Activated CD4-positive, alpha-beta T cell treated with anti-CD3 and anti-CD28 coated beads for 36 hours (primary cell): Measurements from ENCODE around the gene GPSM3. TPM values are rescaled to one million over a fixed set of nuclear protein-coding genes. Genes with fewer than 3 reads are reported as not detected.

ENCODE experiments used
- ATAC-seq: fragments of 200-7000 bp; cut with Tn5 transposase; one replicate; pipeline ENCODE4 v1.10.0; 2021; ENCODE audit warnings: mild to moderate bottlenecking, moderate library complexity
- CTCF ChIA-PET: fragments of 350-600 bp; sonication (Branson Sonifier 250); formaldehyde crosslinking; loops from one replicate; lab custom pipeline; 2021; ENCODE audit warnings: antibody characterized with exemption; lab: Charles Lee
- POLR2A ChIA-PET: fragments of 350-600 bp; sonication (Branson Sonifier 250); formaldehyde crosslinking; loops from one replicate; lab custom pipeline; 2021; ENCODE audit warnings: antibody characterized with exemption, inconsistent platforms; lab: Charles Lee
- DNase-seq: peaks from one replicate; pipeline ENCODE4 v3.0.0-alpha.2; 2020
- H3K27ac Mint-ChIP-seq: one replicate; pipeline ENCODE4 v1.8.0; 2021; ENCODE audit warnings: mixed read lengths
- H3K27me3 Mint-ChIP-seq: one replicate; pipeline ENCODE4 v1.8.0; 2021; ENCODE audit warnings: mixed read lengths
- H3K36me3 Mint-ChIP-seq: one replicate; pipeline ENCODE4 v1.8.0; 2021; ENCODE audit warnings: low read depth, mixed read lengths
- H3K4me1 Mint-ChIP-seq: one replicate; pipeline ENCODE4 v1.8.0; 2021; ENCODE audit warnings: mixed read lengths
- H3K4me3 Mint-ChIP-seq: one replicate; pipeline ENCODE4 v1.8.0; 2021; ENCODE audit warnings: mild to moderate bottlenecking, moderate library complexity, mixed read lengths
- H3K9me3 Mint-ChIP-seq: one replicate; pipeline ENCODE4 v1.8.0; 2021; ENCODE audit warnings: low read depth, mixed read lengths
- intact Hi-C, 2 experiments: fragments of 100-400 bp; cut with DNase I in 1 of 2; cut with micrococcal nuclease in 1 of 2; formaldehyde crosslinking; loops; one replicate each; pipeline versions ENCODE4 v1.14.2 to v1.15.1; 2022 to 2024; cut with DNase I, micrococcal nuclease
- total RNA-seq, 2 experiments: library from RNA; stranded (reverse); gene quantifications; one replicate each; pipeline ENCODE4 v1.2.3, GENCODE V29; 2021

The GPSM3 gene
- total RNA-seq, 2 experiments from 2014 or later, result 82.6 to 94.8 TPM

DNA sequence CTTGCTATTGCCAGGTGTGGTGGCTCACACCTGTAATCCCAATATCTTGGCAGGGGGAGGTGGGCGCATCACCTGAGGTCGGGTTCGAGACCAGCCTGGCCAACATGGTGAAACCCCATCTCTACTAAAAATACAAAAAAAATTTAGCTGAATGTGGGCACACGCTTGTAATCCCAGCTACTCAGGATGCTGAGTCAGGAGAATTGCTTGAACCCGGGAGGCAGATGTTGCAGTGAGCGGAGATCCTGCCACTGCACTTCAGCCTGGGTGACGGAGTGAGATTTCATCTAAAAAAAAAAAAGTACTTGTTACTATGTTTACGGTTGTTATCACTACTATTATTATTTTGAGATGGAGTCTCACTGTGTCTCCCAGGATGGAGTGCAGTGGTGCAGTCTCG lies 35.6 kb downstream of the GPSM3 start:
- intact Hi-C loops, result loop anchor here in 1 of 2 experiments (10.0 kb wide), 1 partner anchor 112 kb away; no protein-coding TSS in a partner anchor
- no peak overlapping the region for H3K27ac Mint-ChIP-seq
- DNase-seq (no peak), ATAC-seq (no peak)
- H3K36me3 Mint-ChIP-seq, result peaks cover 19% of the 10 kb centered on the region
- H3K4me3 Mint-ChIP-seq, result no peak overlapping the region
- H3K27me3 Mint-ChIP-seq, result no peaks in the 10 kb centered on the region
- CTCF ChIA-PET, result no interaction called here
- no peaks in the 10 kb centered on the region for H3K9me3 Mint-ChIP-seq
- H3K4me1 Mint-ChIP-seq, result peaks cover 27% of the 10 kb centered on the region
- POLR2A ChIA-PET, result interaction anchor here (0.7 kb wide), 1 partner anchor 446 kb away, joined by 3 read pairs; no protein-coding TSS in a partner anchor

DNA sequence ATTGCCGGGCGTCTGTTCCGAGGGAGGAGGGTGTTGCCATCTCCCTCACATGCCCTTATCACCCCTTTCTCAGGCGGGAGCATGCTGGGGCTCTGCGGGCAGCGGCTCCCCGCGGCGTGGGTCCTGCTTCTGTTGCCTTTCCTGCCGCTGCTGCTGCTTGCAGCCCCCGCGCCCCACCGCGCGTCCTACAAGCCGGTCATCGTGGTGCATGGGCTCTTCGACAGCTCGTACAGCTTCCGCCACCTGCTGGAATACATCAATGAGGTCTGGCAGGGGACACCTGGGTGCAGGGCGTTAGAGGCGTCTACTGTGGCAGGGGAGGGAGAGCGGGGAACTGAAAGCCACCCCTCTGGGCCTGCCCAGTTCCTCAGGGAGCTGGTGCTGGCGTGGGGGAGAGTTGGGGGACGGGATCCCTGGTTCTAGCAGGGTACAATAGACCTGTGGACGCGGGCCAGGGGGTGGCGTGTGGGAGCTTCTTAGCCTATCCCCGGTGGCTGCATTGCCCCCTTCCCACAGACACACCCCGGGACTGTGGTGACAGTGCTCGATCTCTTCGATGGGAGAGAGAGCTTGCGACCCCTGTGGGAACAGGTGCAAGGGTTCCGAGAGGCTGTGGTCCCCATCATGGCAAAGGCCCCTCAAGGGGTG lies 37.8 kb downstream of the GPSM3 start:
- ChIA-PET CTCF (interaction anchor here (0.5 to 1.1 kb wide), 4 partner anchors 36 to 44 kb away, joined by 3 to 6 read pairs (median 3); no protein-coding TSS in a partner anchor), POLR2A (no interaction called here)
- ATAC-seq, result peak; percentile 75
- peak overlapping the region; percentile 92 for H3K27ac Mint-ChIP-seq
- peaks cover 41% of the 10 kb centered on the region for H3K4me1 Mint-ChIP-seq
- H3K4me3 Mint-ChIP-seq, result peak overlapping the region; percentile 91
- peaks cover 19% of the 10 kb centered on the region for H3K36me3 Mint-ChIP-seq
- DNase-seq, result peak; percentile 80
- H3K27me3 Mint-ChIP-seq, result peaks cover 11% of the 10 kb centered on the region
- no peaks in the 10 kb centered on the region for H3K9me3 Mint-ChIP-seq
- intact Hi-C loops, result loop anchor here (1.0 to 10.0 kb wide), 9 partner anchors 22 to 195 kb away; partner anchors contain the start of genes FKBPL (in 2 of the 2), AGPAT1 (in 1 of the 2) and SKIC2 (in 1 of the 2)

DNA sequence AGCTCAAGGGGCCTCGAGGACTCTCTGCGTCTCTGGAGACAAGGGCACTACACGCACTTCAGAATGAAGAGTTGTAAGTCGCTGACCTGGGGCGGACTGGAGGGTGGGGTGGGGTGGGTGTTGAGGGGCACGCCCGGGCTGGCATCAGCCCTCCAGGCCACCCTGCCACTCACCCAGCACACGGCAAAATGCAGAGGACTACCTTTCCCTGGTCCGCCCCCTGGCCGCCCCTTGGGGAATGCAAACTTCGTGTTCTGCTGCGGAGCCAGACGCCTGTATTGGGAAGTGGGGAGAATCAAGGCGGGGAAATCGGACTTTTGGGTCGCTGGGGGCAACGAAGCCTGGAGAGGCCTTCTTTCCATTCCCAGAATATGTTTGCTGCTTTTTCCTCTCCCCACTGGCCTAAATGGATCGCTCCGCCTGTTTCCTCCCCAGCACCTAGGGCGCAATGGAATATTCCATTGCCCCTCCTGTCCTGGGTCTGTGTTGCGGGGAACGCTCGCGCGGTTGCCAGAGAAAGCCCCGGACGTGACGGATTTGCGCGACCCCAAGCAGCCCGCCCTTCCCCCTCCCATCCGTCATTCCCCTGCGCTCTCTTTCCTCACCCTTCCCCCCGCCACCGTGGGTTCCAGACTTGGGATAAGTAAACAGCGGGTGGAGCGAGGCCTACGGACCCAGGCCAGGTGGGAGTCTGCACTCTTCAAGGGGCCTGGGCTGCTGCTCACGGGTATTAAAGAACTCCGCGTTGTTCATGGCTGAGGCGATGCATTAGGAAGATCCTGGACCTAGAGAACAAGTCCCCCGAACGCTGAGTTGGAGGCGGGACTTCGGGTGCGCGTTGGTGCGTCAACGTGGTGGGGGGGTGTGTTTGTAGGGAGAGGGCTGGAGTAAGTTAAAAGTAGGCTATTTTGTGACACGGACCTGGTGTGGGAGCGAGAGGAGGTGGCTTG lies 38.6 kb downstream of the GPSM3 start, which contains the start of gene PPT2:
PPT2 (plus strand) TSS at position 578 of the 950 bp plus-strand sequence. CDS start 454 bp downstream, outside the sequence.
- Mint-ChIP-seq H3K4me3 (peak within 1 kb of the TSS; percentile 91), H3K4me1 (peaks cover 45% of the 10 kb centered on the region), H3K9me3 (no peaks in the 10 kb centered on the region), H3K27me3 (peaks cover 11% of the 10 kb centered on the region), H3K36me3 (peaks cover 19% of the 10 kb centered on the region), H3K27ac (peak within 1 kb of the TSS; percentile 92)
- ChIA-PET CTCF (interaction anchor here (0.6 to 1.2 kb wide), 4 partner anchors 25 to 40 kb away, joined by 3 to 6 read pairs (median 3); no protein-coding TSS in a partner anchor), POLR2A (no interaction called here)
- intact Hi-C loops, result loop anchor here (1.0 to 10.0 kb wide), 9 partner anchors 23 to 195 kb away; partner anchors contain the start of genes FKBPL (in 2 of the 2), AGPAT1 (in 1 of the 2) and SKIC2 (in 1 of the 2)
- peak; percentile 76 for ATAC-seq
- peak; percentile 88 for DNase-seq

DNA sequence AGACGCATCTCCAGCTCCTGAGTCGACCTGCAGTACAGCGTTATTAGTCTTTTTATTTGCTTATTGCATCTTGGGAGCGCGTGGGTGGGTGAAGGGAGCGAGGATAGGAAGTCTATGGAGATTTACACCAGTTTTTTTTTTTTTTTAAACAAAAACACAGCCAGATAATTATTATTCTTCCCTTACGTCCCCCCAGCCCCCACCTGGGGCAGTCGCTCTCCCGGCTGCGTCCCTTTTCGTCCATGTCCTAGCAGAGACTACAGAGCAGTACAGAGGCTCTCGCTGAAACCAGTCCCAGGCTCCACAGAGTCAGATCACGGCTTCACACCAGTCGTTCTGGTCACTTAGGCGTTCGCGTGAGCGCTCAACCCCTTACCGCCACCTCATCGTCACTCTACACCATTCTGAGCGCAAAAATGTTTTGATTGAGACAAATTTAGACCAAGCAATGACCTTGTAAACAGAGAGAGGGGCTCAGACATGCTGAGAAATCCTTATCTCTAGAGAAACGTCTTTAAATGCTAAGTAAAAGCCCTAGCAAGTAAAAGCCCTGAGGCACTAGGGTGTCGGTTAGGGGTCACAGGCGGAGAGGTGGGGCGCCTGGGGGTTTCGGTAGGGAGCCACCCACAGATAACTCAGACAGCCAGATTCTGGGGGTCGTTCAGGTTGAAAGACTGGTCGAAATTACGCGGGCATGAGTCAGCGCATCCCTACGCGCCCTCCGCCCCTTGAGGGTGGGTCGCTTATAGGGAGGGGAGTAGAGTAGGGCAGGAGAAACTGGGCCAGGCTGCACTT lies 39.5 kb downstream of the GPSM3 start:
- intact Hi-C loops, result loop anchor here in 1 of 2 experiments (10.0 kb wide), 1 partner anchor 108 kb away; no protein-coding TSS in a partner anchor
- Mint-ChIP-seq H3K4me1 (peaks cover 54% of the 10 kb centered on the region), H3K27me3 (peaks cover 16% of the 10 kb centered on the region), H3K9me3 (no peaks in the 10 kb centered on the region), H3K4me3 (peak overlapping the region; percentile 91), H3K27ac (peak overlapping the region; percentile 32), H3K36me3 (peaks cover 13% of the 10 kb centered on the region)
- ATAC-seq (no peak), DNase-seq (peak; percentile 24)
- ChIA-PET CTCF (interaction anchor here (1.2 to 1.3 kb wide), 4 partner anchors 21 to 92 kb away, joined by 3 to 5 read pairs (median 3); no protein-coding TSS in a partner anchor), POLR2A (no interaction called here)

DNA sequence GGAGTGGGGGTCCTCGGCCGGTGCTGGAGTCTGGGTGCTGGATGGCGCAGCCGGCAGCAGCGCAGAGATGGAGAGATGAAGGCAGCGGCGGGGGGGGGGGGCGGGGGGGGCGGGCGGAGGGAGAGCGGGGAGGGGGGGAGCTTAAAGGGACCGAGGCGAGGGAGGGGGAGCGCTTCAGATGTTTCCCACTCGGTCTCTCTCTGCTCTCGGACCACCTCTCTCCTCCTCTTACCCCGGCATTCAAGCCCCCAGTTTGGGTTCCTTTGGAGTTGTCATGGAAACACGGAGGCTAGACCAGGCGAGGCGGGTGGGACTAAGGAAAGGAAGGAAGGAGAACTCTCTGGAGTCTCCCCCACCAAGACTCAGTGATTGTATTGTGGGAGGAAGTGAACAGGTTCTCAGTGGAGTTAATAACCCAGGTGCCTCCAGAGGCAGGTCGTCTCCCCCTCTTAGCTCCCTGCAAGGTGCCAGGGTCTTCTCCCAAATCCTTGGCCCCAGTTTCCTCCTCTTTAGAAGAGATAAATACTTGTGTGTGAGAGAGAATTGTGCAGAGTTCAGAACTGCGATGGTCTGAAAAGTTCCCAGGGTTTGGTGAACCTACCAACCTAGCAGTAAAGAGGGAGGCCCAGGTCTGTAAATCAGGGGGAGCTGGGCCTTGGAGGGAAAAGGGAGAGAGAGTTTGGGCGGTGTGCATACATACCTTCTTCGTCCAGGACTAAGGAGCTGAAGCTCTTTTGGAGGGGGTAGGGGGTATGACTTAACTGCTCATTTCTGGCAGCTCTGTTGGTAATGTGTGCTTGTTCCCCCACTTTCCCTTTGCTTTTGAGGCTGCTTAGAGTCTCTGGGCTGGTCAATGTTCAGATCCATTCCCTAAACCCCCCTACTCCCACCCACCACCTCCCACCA lies 40.3 kb downstream of the GPSM3 start, which contains the start of gene PRRT1:
PRRT1 (minus strand) TSS at position 77 of the 906 bp plus-strand sequence. CDS start 112 bp downstream, outside the sequence.
- H3K27me3 Mint-ChIP-seq, result peaks cover 19% of the 10 kb centered on the region
- H3K27ac Mint-ChIP-seq, result no peak within 1 kb of the TSS
- H3K4me3 Mint-ChIP-seq, result peak within 1 kb of the TSS; percentile 16
- ChIA-PET POLR2A (interaction anchor here (0.6 kb wide), 1 partner anchor 875 kb away, joined by 5 read pairs; no protein-coding TSS in a partner anchor), CTCF (interaction anchor here (1.2 to 1.4 kb wide), 5 partner anchors 21 to 93 kb away, joined by 3 to 5 read pairs (median 3); partner anchors contain the start of gene GPSM3)
- H3K9me3 Mint-ChIP-seq, result no peaks in the 10 kb centered on the region
- ATAC-seq, result no peak
- peaks cover 5% of the 10 kb centered on the region for H3K36me3 Mint-ChIP-seq
- H3K4me1 Mint-ChIP-seq, result peaks cover 54% of the 10 kb centered on the region
- intact Hi-C loops, result loop anchor here in 1 of 2 experiments (10.0 kb wide), 1 partner anchor 107 kb away; no protein-coding TSS in a partner anchor
- no peak for DNase-seq

DNA sequence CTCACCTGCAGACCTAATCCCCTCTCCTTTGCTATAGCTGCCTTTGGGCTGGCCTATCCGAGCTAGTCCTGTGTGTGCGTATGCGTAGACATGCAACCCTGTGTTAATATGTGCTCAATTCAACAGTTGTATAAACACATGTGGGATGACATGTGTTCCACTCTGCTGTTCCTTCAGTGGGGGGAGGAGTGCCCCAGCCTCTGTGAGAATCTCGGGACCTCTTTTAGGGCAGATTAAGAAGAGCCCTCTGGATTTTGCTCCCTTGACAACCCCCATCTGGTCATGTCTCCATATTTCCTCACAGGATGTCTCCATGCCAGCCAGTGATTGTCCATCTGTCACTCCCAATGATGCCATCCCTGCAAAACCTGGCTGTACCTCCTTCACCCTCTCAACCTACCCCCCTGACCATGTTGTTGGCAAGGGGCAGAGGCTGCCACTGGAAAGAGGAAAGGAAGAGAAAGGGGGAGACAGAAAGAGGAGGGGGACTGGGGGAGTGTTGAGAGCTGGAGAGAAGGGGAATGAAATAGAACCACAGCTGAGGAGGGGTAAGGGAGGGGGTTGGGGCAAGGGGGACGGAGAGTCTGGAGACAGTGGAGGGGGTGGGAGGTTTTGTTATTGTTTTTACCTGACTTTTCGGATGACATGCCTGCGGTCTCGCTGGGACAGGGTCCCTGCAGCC lies 41.1 kb downstream of the GPSM3 start:
- Mint-ChIP-seq H3K27ac (no peak overlapping the region), H3K36me3 (peaks cover 5% of the 10 kb centered on the region), H3K4me3 (peak overlapping the region; percentile 16), H3K27me3 (peaks cover 19% of the 10 kb centered on the region), H3K9me3 (no peaks in the 10 kb centered on the region), H3K4me1 (peaks cover 54% of the 10 kb centered on the region)
- intact Hi-C loops, result loop anchor here in 1 of 2 experiments (10.0 kb wide), 1 partner anchor 107 kb away; no protein-coding TSS in a partner anchor
- CTCF ChIA-PET, result interaction anchor here (0.6 to 1.4 kb wide), 5 partner anchors 20 to 337 kb away, joined by 3 to 5 read pairs (median 3); partner anchors contain the start of gene GPSM3
- ATAC-seq, result no peak
- DNase-seq, result peak; percentile 13
- POLR2A ChIA-PET, result interaction anchor here (0.6 kb wide), 1 partner anchor 876 kb away, joined by 5 read pairs; no protein-coding TSS in a partner anchor

DNA sequence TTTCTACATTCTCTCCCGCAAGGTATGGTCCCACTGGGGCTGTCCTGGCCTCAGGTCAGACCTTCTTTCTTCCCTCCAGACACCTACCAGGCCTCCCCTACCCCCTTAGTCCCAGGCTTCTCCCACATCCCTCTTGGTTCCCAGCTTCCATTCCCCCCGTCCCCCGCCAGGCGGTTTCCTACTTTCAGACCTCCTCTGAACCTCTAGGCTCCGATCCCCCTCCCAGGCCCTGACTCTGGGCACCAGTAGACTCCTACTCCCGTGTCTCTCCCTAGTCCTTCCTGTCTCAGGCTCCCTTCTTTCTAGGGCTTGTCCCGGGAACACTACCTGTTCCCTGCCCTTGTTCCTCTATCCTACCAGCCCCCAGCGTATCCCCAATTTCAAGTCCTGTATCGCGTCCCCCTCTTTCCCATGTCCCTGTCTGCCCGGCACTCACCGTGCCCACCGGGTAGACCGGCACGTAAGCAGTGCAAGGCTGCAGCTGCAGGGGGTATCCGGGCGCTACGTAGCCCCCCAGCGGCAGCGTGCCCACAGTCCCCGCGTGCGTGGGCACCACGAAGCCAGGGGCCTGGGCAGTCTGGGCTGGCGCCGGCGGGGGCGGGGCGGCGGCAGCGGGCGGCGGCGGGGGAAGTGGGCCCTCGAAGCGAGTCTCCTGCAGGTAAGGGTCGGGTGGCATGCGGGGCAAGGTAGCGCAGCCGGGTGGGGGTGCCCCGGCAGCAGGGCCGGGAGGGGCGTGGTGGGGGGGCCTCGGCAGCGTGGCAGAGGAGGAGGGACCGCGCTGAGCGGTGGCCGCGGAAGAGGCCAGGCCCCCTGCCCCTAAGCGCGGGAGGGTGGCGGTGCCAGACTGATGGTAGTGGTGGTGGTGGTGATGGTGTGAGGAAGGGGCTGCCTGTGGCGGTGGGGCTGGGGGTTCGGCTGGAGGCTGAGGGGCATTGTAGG lies 42.2 kb downstream of the GPSM3 start:
- Mint-ChIP-seq H3K4me1 (peaks cover 49% of the 10 kb centered on the region), H3K27me3 (peaks cover 19% of the 10 kb centered on the region), H3K4me3 (no peak overlapping the region), H3K36me3 (no peaks in the 10 kb centered on the region), H3K9me3 (no peaks in the 10 kb centered on the region), H3K27ac (no peak overlapping the region)
- POLR2A ChIA-PET, result no interaction called here
- CTCF ChIA-PET, result interaction anchor here (0.5 to 1.6 kb wide), 3 partner anchors 18 to 217 kb away, joined by 3 to 6 read pairs (median 3); no protein-coding TSS in a partner anchor
- intact Hi-C loops, result loop anchor here in 1 of 2 experiments (10.0 kb wide), 1 partner anchor 105 kb away; no protein-coding TSS in a partner anchor
- ATAC-seq (no peak), DNase-seq (no peak)

DNA sequence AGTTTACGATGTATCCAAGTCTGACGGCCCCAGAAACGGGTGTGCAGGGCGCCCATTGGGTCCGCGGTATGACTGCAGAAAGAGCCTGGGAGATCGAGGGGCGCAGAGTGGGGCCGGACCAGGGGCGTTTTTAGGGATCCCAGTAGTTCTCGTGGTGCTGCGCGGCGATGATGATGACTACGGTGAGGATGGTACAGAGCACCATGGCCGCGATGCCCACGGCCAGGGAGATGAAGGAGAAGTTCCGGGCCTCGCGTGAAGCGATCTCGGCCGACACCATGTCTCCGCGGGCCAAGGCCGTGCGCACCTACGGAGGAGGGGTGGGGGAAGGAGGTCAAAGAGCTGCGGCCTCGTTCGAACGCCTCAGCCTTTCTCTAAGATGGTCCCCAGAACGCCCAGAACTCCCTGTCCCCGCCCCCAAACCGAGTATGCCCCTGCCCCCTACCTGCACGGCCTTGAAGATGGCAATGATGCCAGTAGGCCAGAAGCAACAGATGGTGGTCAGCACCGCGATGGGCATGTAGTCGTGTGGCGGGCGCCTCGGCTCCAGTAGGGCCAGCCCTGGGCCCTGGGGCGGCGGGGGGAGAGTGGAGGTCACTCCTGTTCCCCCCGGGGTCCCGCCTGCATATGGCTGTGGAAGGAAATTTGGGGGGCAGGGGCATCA lies 43.2 kb downstream of the GPSM3 start:
- H3K4me3 Mint-ChIP-seq, result peak overlapping the region; percentile 67
- peaks cover 42% of the 10 kb centered on the region for H3K4me1 Mint-ChIP-seq
- ATAC-seq (peak; percentile 24), DNase-seq (peak; percentile 28)
- H3K27me3 Mint-ChIP-seq, result peaks cover 19% of the 10 kb centered on the region
- ChIA-PET POLR2A (interaction anchor here (0.6 to 0.9 kb wide), 2 partner anchors 21 to 819 kb away, joined by 3 read pairs; partner anchors contain the start of gene ATF6B), CTCF (interaction anchor here (0.6 to 1.9 kb wide), 6 partner anchors 11 to 218 kb away, joined by 3 to 6 read pairs (median 4); partner anchors contain the start of gene FKBPL)
- H3K36me3 Mint-ChIP-seq, result no peaks in the 10 kb centered on the region
- H3K9me3 Mint-ChIP-seq, result no peaks in the 10 kb centered on the region
- intact Hi-C loops, result no loop called here
- peak overlapping the region; percentile 0 for H3K27ac Mint-ChIP-seq
